Measurements from ENCODE around the gene ANKRD28.

The ANKRD28 gene

DNA sequence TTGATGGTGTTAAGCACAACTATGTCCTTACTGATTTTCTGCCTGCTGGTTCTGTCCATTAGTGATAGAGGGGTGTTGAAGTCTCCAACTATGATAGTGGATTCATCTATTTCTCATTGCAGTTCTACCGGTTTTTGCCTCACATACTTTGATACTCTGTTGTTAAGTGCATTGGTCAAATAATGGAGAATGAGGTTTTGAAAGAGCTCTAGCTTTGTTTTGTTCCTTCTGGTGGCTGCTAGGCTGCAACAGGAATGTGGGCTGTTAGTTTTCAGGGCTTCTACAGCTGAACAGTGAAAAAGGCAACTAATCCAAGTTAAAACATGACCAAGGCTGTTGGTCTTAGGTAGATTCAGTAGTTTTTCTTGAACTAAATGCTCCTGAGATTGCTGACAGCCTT, 133.6 kb downstream of the ANKRD28 start:
- DNase-seq (ENCODE audit: low spot score) = no peak

DNA sequence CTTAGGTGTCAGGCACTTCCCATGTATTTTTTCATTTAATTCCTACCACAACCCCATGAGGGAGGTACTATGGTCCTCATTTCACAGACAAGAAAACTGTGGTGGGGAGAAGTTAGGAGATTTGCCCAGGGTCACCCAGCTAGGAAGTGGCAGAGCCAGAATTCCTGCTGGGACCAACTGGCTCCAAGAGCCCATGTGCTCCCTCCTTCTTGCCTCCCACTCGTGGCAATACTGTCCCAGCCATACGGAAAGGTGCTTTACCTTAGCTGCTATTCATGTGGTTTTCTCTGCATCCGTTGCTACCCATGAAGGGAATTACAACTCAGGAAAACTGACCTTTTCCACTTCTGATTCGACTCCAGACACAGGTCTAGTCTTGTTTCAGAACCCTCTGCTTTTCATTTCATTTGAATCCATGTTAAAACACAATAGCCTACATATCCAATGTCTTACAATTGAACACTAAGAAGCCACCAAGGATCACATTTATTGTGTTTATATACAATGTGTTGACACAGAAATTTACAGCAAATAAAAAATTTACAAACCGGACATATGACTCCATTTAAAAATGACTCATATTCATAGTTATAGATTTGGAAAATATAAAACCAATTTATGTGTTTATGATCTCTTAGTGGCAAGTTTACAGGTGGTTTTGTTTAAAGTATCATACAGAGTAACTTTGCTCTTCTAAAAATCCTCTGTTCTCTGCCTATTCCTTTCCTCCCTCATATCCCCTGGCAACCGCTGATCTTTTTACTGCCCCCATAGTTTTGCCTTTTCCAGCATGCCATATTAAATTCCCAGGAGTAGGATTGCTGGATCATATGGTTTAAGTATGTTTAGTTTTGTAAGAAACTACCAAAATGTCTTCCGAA, 137.5 kb downstream of the ANKRD28 start:
- DNase-seq (ENCODE audit: low spot score) = no peak

DNA sequence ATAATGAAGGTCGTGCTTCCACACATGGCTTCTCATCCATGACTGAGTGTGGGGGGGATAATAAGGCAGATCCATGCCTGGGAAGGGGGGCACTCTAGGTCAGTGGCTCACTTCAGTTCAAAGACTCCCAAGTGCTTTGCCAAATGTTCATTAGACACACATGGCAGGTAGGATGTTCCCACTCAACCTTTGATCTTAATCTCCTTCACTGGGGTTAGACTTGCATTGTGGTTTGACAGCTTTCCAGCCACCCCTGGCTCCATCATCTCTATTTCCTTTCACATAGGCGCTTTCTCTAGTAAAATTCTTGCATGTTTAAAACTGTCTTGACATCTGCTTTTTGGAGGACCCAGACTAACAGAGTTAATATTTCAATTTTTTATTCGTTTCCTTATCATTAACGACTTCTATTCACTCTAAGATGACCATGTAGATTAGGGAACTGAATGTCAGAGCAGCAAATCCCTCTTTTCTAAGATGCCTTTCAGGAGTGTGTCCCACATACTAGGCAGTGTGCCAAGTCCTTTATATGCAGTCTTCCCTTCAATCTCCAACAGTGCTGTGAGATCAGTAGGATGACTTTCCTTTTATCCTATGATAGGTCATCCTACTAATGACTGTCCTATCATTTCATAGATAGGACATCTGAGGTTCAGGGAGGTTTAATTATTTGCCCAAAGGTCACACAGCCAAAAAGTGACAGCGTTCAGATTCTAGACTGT, 138.4 kb downstream of the ANKRD28 start:
- DNase-seq (ENCODE audit: low spot score) = no peak

DNA sequence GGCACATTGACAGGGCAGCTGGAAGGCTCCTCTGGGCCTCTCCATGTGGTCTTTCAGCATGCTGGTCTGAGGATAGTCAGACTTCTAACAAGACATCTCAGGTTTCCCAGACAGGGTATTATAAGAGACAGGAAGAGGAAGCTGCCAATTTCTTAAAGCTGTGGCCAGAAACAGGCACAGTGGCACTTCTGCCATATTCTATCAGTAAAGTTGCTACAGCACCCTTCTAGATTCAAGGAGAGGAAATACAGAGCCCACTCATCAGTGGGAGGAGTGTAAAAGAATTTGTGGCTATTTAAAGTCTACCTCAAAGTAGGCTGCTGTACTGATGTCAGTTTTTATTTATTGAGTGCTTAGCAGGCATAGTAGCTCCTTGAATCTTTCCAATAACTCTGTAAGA, 140.8 kb downstream of the ANKRD28 start:
- no peak for DNase-seq (ENCODE audit: low spot score)

DNA sequence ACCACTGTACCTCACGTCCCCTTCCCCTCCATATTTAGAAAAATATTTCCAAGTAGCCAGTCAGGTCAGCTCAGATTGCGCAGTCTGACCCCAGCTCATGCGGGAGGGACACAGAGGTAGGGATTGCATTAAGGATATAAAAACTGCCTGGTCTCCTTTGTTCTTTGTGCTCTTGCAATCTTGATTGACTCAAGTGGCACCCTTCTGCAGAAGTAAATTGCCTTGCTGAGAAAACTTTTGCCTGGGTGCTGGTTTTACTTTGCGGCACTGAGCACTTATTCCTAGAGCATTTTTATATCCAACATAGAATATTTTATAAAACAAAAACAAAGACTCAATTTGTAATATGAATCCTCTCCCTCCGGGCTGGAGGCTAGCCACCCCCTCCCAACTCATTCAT, 141.4 kb downstream of the ANKRD28 start:
- no peak for DNase-seq (ENCODE audit: low spot score)

DNA sequence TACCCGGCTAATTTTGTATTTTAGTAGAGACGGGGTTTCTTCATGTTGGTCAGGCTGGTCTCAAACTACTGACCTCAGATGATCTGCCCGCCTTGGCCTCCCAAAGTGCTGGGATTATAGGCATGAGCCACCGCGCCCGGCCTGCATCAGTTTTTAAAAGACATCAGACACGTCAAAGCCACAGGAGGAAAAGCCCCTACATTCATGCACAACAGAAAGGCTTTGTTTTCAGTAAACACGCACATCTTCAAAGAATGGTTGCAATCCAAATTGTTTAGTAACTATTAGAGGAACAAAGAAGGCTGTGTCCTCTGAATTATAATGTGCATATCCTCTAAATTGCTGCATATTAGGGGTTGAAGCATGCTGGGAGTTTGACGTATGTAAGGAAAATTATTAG, 142.9 kb downstream of the ANKRD28 start:
- no peak for DNase-seq (ENCODE audit: low spot score)

DNA sequence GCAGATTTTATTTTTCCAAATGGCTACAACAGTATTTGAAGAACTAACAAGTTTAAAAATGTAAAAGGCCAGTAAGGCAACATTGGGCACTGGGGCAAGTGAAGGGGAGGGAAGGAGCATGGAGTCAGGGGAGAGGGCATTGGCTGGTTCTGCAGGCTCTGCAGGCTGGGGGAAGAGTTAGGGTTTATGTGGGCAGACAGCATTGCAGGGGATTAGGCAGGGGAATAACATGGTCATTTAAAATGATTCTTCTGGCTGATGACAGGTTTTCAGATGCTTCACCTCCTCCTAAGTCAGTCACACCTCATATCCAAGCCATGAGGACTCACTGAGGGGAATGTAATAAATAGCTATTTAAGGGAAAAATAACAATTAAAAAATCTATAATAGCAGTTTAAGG, 143.7 kb downstream of the ANKRD28 start:
- DNase-seq (ENCODE audit: low spot score) = no peak

DNA sequence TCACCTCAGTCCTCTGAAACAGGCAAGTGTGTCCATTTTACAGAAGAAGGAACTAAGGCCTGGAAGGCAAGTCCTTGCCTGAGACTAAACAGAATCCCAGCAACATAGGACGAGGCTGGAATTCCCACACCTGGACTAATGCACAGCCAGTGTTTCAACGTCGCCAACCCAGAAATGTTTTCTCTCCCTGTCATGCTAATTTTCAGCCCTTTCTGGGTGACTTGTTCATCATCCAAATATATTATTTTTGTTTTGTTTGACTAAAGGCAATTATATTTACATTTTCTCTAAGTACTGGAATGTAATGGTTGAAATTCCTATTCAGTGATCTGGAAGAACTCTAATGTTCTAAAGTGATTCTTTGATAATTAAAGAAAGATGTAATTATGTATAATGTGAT, 144.5 kb downstream of the ANKRD28 start:
- DNase-seq (ENCODE audit: low spot score) = no peak

DNA sequence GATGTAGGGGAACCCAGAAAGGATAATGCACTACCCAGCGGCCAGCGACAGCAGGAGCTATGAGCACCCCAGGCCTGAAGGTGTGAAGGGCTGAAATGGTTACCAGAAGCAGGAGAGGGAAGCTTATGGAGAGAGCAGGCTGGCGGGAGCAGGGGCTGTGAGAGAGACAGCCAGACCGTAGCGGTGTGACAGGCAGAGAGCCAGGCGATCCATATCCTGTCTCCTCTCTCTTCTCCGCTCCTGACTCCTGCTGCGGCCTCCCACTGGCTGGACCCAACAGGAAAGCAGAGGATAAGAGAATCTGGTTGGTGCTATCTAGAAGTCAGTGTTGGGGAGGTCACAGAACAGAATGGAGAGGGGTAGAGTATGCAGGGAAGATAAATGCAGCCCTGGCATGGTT, 146.4 kb downstream of the ANKRD28 start:
- no peak for DNase-seq (ENCODE audit: low spot score)

DNA sequence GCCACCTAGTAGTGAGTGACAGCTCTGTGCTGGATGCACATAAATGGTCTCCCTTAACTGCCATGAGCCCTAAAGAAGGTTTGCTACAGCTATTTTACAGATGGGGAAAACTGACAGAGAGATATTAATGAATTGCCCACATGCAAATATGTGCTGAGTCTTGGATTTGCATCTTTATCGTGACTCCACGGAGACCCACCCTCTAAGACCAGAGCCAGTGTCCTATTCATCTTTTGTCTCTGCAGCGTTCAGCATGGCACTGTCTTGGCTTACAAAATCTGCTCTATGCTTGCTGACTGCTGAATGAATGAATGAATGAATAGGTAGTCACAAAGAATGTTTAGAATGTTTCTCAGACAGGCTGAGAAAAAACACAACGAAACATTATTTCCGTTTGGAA, 147.9 kb downstream of the ANKRD28 start:
- DNase-seq (ENCODE audit: low spot score) = no peak

DNA sequence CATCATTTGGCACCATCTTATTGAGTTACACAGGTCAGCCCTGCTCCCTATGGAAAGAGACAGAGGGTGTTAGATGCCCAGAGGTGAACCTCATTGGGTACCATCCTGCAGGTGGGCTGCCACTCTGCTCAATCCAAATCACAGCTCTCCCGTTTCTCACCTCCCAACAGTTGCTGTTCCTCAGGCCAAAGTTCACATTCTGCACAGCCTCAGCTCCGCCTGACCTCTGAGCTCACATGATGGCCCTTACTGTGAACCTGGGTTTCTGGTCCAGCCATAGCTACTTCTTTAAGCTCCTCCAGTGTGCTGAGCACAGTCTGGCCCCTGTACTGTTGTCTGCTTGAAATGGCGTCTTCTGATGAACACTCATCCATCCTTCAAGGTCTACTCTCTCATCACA, 148.4 kb downstream of the ANKRD28 start:
- no peak for DNase-seq (ENCODE audit: low spot score)

DNA sequence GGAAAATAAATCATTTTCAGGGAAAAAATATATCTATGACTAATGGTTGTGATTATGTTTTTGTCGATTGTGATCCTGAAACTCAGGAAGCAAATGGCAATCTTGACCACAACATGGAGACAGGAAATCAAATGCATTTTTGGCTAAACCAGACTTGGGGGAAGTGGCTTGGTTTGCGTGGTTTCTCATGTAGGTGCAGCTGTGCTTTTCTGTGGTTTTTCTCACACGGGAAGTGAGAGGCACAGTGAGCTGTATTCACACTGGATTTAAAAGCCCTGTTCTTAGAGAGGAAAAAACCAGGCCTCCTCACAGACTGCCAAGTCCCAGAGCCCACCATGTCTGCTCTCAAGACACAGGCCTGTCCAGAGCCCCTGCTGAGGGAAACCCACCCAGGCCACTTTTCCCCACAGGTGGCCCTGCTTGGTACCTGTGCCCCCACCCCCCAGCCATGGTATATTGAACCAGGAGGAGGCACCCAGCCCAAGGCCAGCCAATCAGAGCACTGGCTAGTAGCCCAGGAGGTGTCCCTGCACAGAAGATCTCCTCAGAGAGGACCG, 150.1 kb downstream of the ANKRD28 start:
- DNase-seq (ENCODE audit: low spot score) = no peak

DNA sequence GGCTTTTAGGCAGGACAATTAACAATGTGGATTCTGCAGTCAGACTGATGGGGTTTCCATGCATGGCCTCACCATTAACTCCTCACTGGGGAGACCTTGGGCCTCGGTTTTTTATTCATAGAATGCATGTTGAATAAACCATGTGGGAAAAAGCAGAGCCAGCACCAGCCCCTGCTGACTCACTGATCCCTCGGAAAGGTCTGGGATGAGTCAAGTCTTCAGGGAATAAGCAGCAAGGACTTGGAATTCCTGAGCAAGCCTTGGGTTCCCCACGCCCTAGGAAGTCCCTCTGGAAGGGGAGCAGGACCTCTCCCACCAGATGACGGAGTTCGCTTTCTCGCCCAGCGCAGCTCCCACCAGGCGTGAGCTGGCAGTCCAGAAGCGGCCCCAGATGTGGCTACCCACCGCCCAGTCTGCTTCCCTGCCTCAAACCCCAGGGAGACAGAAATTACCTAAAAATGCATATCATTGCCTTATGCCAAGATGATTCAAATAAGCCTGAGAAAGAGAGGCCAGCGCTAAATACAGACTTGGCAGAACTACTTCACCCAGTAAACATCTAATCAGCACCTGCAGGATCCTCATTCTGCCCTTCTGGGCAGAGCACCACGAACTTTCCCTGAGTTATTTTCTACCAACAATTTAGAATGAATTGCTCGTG, 150.8 kb downstream of the ANKRD28 start:
- DNase-seq (ENCODE audit: low spot score) = no peak

DNA sequence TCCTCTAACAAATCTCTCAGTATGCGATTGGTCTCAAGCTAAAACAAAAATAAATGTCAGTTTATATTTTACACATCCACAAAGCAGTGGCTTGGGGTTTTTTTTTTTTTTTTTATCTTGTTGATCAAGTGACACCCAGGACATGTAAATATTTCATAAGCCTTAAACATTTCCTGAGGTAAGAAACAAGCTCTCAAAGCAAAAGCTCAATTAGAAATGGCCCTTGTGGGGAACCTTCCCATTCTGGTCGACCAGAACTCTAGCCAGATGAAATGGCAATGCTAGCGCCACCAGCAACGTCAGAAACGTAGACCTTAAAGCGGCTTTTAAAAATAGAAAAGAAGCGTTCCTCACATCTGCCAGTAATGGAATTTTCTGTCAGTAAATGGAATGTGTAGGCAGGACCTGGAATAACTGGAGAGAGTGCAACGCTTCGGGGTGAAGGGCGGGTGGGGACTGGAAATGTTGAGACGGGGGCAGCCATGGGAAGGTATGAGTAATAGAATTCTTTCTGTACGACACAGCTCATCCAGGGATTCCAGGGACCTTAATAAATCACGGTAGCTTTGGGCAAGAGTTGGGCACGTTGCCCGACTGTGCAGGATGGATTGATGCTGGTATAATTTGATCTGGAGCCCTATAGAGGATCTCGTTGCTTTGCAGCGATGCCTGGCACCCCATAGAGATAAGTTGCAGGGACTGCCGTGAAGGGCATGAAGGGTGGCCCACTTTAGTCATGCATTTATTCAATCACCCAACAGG, 151.9 kb downstream of the ANKRD28 start:
- no peak for DNase-seq (ENCODE audit: low spot score)

DNA sequence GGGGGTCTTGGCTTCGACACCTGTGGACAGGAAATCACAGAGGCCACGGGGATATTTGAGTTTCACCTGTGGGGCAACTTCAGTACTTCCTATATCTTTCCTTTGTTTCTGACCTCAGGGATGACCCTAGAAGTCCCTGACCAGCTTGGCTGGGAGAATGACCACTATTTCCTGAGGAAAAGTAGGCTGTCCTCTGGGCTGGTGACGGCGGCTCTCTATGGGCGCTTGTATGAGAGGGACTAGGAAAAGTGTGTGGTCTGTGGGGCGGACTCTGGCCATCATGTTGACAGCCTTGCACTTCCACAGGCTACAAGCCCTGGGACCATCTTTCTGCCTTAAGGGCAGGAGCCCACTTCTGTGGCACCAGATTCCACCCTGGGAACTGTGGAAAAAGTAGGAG, 152.5 kb downstream of the ANKRD28 start:
- DNase-seq (ENCODE audit: low spot score) = no peak

DNA sequence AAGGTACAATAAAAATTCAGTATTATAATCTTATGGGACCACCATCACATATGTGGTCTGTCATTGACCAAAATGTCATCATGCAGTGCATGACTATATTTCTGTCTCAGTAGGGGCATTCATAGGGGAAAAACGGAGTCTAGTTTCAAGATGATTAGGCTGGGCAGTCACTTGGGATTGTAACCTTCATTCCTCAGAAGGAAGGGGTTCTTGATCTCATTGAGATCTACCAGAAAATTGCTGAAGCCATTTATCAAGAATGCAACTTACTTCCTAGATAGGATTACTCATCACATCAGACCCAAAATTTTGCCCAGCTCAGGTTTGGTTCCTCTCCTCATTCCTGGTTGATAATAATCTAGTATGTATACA, 158.9 kb downstream of the ANKRD28 start:
- DNase-seq (ENCODE audit: low spot score) = no peak

DNA sequence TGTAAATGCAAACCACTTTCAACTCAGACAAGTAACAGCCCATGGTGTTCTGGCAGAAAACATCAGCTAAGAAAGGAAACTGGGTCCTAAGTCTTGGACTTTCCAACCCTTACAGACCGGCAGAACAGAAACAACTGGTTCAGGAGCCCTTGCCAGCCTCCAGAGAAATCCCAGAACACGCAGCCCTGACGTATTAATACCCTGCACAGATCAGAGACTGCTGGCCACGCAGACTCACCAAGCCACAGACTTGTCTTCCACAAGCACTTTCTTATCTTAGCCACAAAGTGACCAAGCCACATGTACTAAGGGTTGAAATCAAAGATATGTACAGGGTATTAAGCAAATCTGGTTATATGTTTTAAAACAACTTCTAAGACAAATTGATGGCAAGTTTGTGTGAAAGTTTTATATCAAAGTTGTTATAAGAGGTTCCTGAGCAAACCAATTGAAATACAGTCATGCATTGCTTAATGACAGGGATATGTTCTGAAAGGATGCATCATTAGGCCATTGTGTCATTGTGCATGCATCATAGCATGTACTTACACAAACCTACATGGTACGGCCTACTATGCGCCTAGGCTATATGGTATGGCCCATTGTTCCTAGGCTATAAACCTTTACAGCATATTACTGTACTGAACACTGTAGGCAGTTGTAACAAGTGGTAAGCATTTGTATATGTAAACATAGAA, 159.4 kb downstream of the ANKRD28 start:
- DNase-seq (ENCODE audit: low spot score) = no peak

DNA sequence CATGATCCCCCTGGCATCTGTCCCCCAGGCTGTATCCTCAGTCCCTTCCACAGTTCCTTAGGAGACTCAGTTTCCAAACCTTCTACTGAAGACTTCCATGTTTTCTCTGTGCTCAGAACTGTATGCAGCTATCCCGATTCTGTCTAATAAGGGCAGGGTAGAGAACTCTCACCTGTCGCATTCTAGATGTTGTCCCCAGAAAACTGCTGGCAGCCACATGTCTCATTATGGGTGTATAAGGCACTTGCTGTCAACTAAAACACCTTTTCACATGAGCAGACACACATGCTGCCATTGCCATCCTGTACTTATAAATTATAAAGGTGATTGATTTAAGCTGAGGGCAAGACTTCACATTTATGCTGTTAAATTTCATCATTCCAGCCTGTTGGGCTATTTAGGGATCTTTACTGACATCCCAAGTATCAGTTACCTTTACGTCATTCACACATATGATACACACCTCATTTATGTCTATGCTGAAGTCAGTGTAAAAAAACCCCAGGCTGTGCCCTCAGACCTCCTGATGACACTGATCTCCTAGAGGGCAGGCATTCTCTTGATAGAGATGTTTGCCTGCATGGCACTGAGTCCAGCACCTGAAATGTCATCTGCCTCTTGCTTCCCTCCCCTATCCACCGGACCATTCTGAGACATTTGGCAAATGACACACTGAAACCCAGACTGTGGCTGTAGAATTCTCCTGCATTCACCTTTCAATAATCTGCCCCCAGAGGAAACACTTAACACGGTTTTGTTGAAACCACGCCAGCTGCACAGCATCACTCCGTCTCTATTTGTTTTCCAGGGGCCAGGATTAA, 160.4 kb downstream of the ANKRD28 start:
- DNase-seq (ENCODE audit: low spot score) = no peak

DNA sequence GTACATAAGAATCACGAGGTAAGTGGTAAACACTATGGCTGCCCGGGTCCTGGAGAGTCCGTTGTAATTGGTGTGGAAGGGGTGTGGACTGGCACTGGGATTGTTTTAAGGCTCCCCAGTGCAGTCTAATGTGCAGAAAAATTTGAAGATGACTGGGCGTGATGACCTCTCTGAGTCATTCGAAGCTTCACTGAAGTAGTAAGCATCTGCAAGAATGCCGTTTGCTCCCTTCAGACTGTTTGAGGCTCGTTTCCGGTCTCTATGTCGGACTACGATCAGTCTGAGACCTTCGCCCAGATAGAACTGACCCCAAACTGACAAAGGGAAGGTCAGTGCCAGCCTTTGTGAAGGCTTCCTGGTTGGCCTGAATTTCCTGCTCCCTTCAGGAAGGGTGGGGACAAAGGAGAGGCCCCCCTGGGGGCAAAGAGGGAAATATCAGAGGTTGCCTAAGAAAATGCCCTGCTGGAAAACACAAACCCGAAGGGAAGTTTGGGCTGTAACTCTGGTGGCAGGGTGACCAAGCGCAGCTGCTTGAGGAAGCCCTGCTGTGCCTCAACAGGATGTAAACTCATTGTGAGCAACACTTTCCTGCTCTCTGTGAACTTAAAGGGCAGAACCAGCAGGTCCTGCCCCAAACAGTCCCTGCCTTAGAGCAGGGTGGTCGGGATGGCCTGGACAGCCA, 161.6 kb downstream of the ANKRD28 start:
- DNase-seq (ENCODE audit: low spot score) = peak; percentile 30

DNA sequence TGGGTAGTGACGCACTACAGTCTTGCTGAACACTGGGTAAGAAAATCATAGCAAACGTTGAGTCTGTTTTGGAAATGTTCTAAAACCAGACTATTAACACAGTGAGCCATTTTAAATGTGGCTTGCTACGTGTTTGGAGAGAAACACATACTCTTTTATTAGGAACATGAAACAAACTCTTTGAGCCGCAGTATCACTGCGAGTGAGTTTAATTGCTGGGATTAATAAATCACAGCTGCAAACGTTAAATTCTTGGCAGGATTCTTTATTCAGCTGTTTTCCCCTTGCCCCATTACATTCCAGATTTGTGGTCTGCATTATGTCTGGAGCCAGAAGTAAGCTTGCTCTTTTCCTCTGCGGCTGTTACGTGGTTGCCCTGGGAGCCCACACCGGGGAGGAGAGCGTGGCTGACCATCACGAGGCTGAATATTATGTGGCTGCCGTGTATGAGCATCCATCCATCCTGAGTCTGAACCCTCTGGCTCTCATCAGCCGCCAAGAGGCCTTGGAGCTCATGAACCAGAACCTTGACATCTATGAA, 162.6 kb downstream of the ANKRD28 start:
- no peak for DNase-seq (ENCODE audit: low spot score)
